ENCODE measurements around the gene LONP1. TPM values are rescaled to one million over a fixed set of nuclear protein-coding genes. Genes with fewer than 3 reads are reported as not detected.

The LONP1 gene
- polyA plus RNA-seq, 2 of the 4 experiments (the other 2 are of a cell fraction) = 42.7 to 68.9 TPM

- no peak for FAIRE-seq
- Histone ChIP-seq H3K9me3 (no peaks in the 10 kb centered on the region), H3K4me1 (peaks cover 13% of the 10 kb centered on the region), H3K27ac (no peak overlapping the region), H3K4me3 (peak overlapping the region; percentile 92; the same call in 1 of the 3 replicates), H3K4me2 (peak overlapping the region; percentile 88; the same call in 2 of the 3 replicates)
- no peak for TF ChIP-seq TFCP2L1 (CRISPR knock-in tag; IDR thresholded peaks at IDR 0.05)
- TF ChIP-seq JUN (IDR thresholded peaks at IDR 0.05) = peak in 1 of 2 experiments; percentile 17; a peak in 1 of 5 replicates
- no peak for TF ChIP-seq POLR2AphosphoS2 (conservative IDR thresholded peaks at IDR 0.05; ENCODE audit: low read length)
- no peak for TF ChIP-seq JUNB (IDR thresholded peaks at IDR 0.05)
- no peak for TF ChIP-seq HEYL (CRISPR knock-in tag; IDR thresholded peaks at IDR 0.05)
- CTCF ChIA-PET = no interaction called here
- 40% methylated on average over 1 of the region's 7 CpGs for WGBS (ENCODE audit: missing lambda C conversion rate)
- DNase-seq (ENCODE audit: low read depth in 1 of 2, low spot score in 1 of 2) = peak in 1 of 2 experiments; percentile 41
- peak; percentile 1 to 2; a peak in 1 of 6 replicates for ATAC-seq
- POLR2A ChIA-PET = no interaction called here
These were observed 27.2 kb downstream of the LONP1 start for GRCh38 chr19:5692723-5693194.

GRCh38 chr19:5691822-5692722, 27.9 kb downstream of the LONP1 start:
- TF ChIP-seq POLR2AphosphoS2 (conservative IDR thresholded peaks at IDR 0.05; ENCODE audit: low read length) (no peak; the same call in 1 of the 2 replicates), PBX3 (IDR thresholded peaks at IDR 0.05) (peak; percentile 15; the same call in 1 of the 2 replicates)
- 0 out of 6 replicates have a peak, but pooled peaks of 1 of the 2 experiments have one; percentile 3 for ATAC-seq
- CTCF ChIA-PET = interaction anchor here (1.2 kb wide), 2 partner anchors 16 to 644 kb away, joined by 3 to 4 read pairs; no protein-coding TSS in a partner anchor
- H3K27ac ChIP-seq = peak overlapping the region; percentile 93 to 97; a peak in 4 of 6 replicates
- DNase-seq (ENCODE audit: low read depth in 1 of 2, low spot score in 1 of 2) = no peak
- H3K4me1 ChIP-seq = peaks cover 13% of the 10 kb centered on the region
- peak overlapping the region; percentile 92 for H3K4me3 ChIP-seq
- FAIRE-seq = no peak
- H3K9me3 ChIP-seq = no peaks in the 10 kb centered on the region
- POLR2A ChIA-PET = interaction anchor here (0.6 to 3.0 kb wide), 4 partner anchors 28 to 212 kb away, joined by 3 to 45 read pairs (median 5); partner anchors contain the start of genes CATSPERD, LONP1 and VMAC
- 89% methylated on average over 11 of the region's 42 CpGs for WGBS (ENCODE audit: missing lambda C conversion rate)
- peak overlapping the region; percentile 88 for H3K4me2 ChIP-seq

- H3K4me3 ChIP-seq = peak overlapping the region; percentile 92
- no peak for ATAC-seq
- peak overlapping the region; percentile 88 for H3K4me2 ChIP-seq
- ChIA-PET CTCF (interaction anchor here (0.7 to 1.6 kb wide), 6 partner anchors 10 to 643 kb away, joined by 3 to 4 read pairs (median 4); no protein-coding TSS in a partner anchor), POLR2A (interaction anchor here (0.6 to 3.0 kb wide), 5 partner anchors 28 to 213 kb away, joined by 3 to 45 read pairs (median 6); partner anchors contain the start of genes CATSPERD, LONP1, SAFB and SAFB2)
- TF ChIP-seq HOXA7 (CRISPR knock-in tag; IDR thresholded peaks at IDR 0.05) = no peak
- TF ChIP-seq GATA3 (IDR thresholded peaks at IDR 0.05; ENCODE audit: borderline replicate concordance) = no peak
- peak; percentile 50 to 67; a peak in 4 of 5 replicates for TF ChIP-seq JUN (IDR thresholded peaks at IDR 0.05)
- TF ChIP-seq HDAC2 (IDR thresholded peaks at IDR 0.05) = no peak
- peaks cover 13% of the 10 kb centered on the region for H3K4me1 ChIP-seq
- H3K9me3 ChIP-seq = no peaks in the 10 kb centered on the region
- 9% methylated on average over 19 of the region's 54 CpGs for WGBS (ENCODE audit: missing lambda C conversion rate)
- peak in 1 of 2 experiments; percentile 48 for DNase-seq (ENCODE audit: low read depth in 1 of 2, low spot score in 1 of 2)
- no peak for FAIRE-seq
- H3K27ac ChIP-seq = peak overlapping the region; percentile 93 to 97
These were observed 28.8 kb downstream of the LONP1 start for GRCh38 chr19:5690955-5691821.

- ATAC-seq (peak; percentile 16 to 64), DNase-seq (ENCODE audit: low read depth in 1 of 2, low spot score in 1 of 2) (peak; percentile 84 to 96), FAIRE-seq (no peak)
- peak within 1 kb of the TSS; percentile 93 to 97 for H3K27ac ChIP-seq
- peak within 1 kb of the TSS; percentile 88 for H3K4me2 ChIP-seq
- H3K9me3 ChIP-seq = no peaks in the 10 kb centered on the region
- peak within 1 kb of the TSS; percentile 92 for H3K4me3 ChIP-seq
- ChIA-PET CTCF (interaction anchor here (0.6 to 2.3 kb wide), 21 partner anchors 9 to 642 kb away, joined by 3 to 14 read pairs (median 4); partner anchors contain the start of gene LONP1), POLR2A (interaction anchor here (0.6 to 3.0 kb wide), 10 partner anchors 8 to 214 kb away, joined by 3 to 45 read pairs (median 5); partner anchors contain the start of genes CATSPERD, LONP1, NDUFA11 and SAFB)
- peaks cover 13% of the 10 kb centered on the region for H3K4me1 ChIP-seq
- WGBS (ENCODE audit: missing lambda C conversion rate) = 2% methylated on average over 15 of the region's 73 CpGs
- no peak for TF ChIP-seq SMC3 (IDR thresholded peaks at IDR 0.05)
- TF ChIP-seq SREBF2 (IDR thresholded peaks at IDR 0.05) = no peak
- TF ChIP-seq NFE2L2 (conservative IDR thresholded peaks at IDR 0.05; ENCODE audit: low read length) = no peak
- TF ChIP-seq HDAC2 (IDR thresholded peaks at IDR 0.05) = no peak
- TF ChIP-seq REST (IDR thresholded peaks at IDR 0.05) = 0 out of 2 replicates have a peak, but pooled peaks have one; percentile 9
- peak; percentile 81 to 97; a peak in 4 of 5 replicates for TF ChIP-seq JUN (IDR thresholded peaks at IDR 0.05)
- TF ChIP-seq NPAS2 (CRISPR knock-in tag; IDR thresholded peaks at IDR 0.05; ENCODE audit: borderline replicate concordance) = no peak
- TF ChIP-seq KDM5A (IDR thresholded peaks at IDR 0.05) = no peak
- TF ChIP-seq MAFK (IDR thresholded peaks at IDR 0.05; ENCODE audit: partially characterized antibody) = no peak
- TF ChIP-seq RCOR1 (IDR thresholded peaks at IDR 0.05; ENCODE audit: low read depth, low read length) = no peak
- no peak; the same call in 1 of the 2 replicates for TF ChIP-seq E2F6 (IDR thresholded peaks at IDR 0.05; ENCODE audit: borderline replicate concordance, low read depth)
These were observed 29.6 kb downstream of the LONP1 start, which contains the start of gene RPL36 for GRCh38 chr19:5690125-5690954. Gene RPL36 (plus strand): TSS chr19:5690295. CDS start chr19:5690508, 213 bp downstream.

All from A549 (cell line).